Neural cell (in vitro differentiated cells): ENCODE results near the gene FAM193A. TPM values are rescaled to one million over a fixed set of nuclear protein-coding genes. Genes with fewer than 3 reads are reported as not detected.

Experiments used
- H2AFZ ChIP-seq: fragments of 200-600, 300-800 bp; sonication (generic), shearing (Covaris generic); 2 replicates; pipeline ENCODE4 v1.6.0; 2014; ENCODE audit warnings: low read depth, mild to moderate bottlenecking, antibody characterized with exemption, low read length, moderate library complexity
- H3F3A ChIP-seq: fragments of 200-600 bp; shearing (Covaris generic); 2 replicates; pipeline ENCODE4 v1.6.1; 2016; ENCODE audit warnings: mild to moderate bottlenecking, moderate library complexity, mixed read lengths, antibody characterized with exemption, low read length; ENCODE audit not compliant: insufficient read depth, poor library complexity, severe bottlenecking
- H3K27ac ChIP-seq: fragments of 200-600, 300-800 bp; sonication (generic), shearing (Covaris generic); 2 replicates; pipeline ENCODE4 v1.5.1; 2014; ENCODE audit warnings: mild to moderate bottlenecking, low read length, moderate library complexity
- H3K27me3 ChIP-seq: fragments of 300-800, 200-600 bp; sonication (generic), shearing (Covaris generic); 2 replicates; pipeline ENCODE4 v1.6.0; 2014; ENCODE audit warnings: mild to moderate bottlenecking, low read depth, low read length, moderate library complexity; ENCODE audit not compliant: insufficient read depth
- H3K36me3 ChIP-seq: fragments of 300-800, 200-600 bp; sonication (generic), shearing (Covaris generic); 2 replicates; pipeline ENCODE4 v1.5.1; 2014; ENCODE audit warnings: mild to moderate bottlenecking, antibody characterized with exemption, low read length, moderate library complexity; ENCODE audit not compliant: insufficient read depth
- H3K4me2 ChIP-seq: fragments of 300-800, 200-600 bp; sonication (generic), shearing (Covaris generic); 2 replicates; pipeline ENCODE4 v1.6.0; 2014; ENCODE audit warnings: mild to moderate bottlenecking, low read length
- H3K4me3 ChIP-seq: fragments of 300-800, 200-600 bp; sonication (generic), shearing (Covaris generic); 2 replicates; pipeline ENCODE4 v1.5.1; 2014; ENCODE audit warnings: mild to moderate bottlenecking, low read length, moderate library complexity
- H3K79me2 ChIP-seq: fragments of 200-600 bp; shearing (Covaris generic); replicated peaks from 2 replicates; pipeline ENCODE4 v1.6.0; 2014; ENCODE audit warnings: mild to moderate bottlenecking, low read length, moderate library complexity; ENCODE audit not compliant: insufficient read depth
- H3K9ac ChIP-seq: fragments of 300-800, 200-600 bp; sonication (generic), shearing (Covaris generic); 2 replicates; pipeline ENCODE4 v1.6.1; 2016; ENCODE audit warnings: mild to moderate bottlenecking, low read length, mixed read lengths
- H3K9me2 ChIP-seq: fragments of 200-600 bp; shearing (Covaris generic); 2 replicates; pipeline ENCODE4 v1.6.1; 2016; ENCODE audit warnings: mild to moderate bottlenecking, low read length, mixed read lengths; ENCODE audit not compliant: insufficient read depth
- H3K9me3 ChIP-seq: fragments of 200-600, 300-800 bp; sonication (generic), shearing (Covaris generic); 2 replicates; pipeline ENCODE4 v1.6.1; 2016; ENCODE audit warnings: mild to moderate bottlenecking, mixed run types, low read length, moderate library complexity, mixed read lengths
- H4K20me1 ChIP-seq: fragments of 200-600 bp; shearing (Covaris generic); 2 replicates; pipeline ENCODE4 v1.6.1; 2016; ENCODE audit warnings: mild to moderate bottlenecking, mixed run types; ENCODE audit not compliant: insufficient read depth
- CTCF ChIP-seq: fragments of 450-650 bp; IDR thresholded peaks from 2 replicates; pipeline ENCODE4 v1.5.1; 2014; ENCODE audit warnings: antibody characterized with exemption, mild to moderate bottlenecking, moderate library complexity; ENCODE audit not compliant: poor library complexity, severe bottlenecking
- EP300 ChIP-seq: fragments of 450-650 bp; conservative IDR thresholded peaks from 2 replicates; pipeline ENCODE4 v1.6.1; 2014; ENCODE audit warnings: antibody characterized with exemption, mild to moderate bottlenecking, moderate library complexity; ENCODE audit not compliant: poor library complexity, severe bottlenecking
- EZH2 ChIP-seq: fragments of 200-600, 300-800 bp; shearing (Covaris generic), sonication (generic); IDR thresholded peaks from 2 replicates; pipeline ENCODE4 v1.6.1; 2014; ENCODE audit warnings: antibody characterized with exemption, low read length, borderline replicate concordance, mild to moderate bottlenecking; ENCODE audit not compliant: insufficient read depth, poor library complexity, severe bottlenecking
- MXI1 ChIP-seq: fragments of 450-650 bp; conservative IDR thresholded peaks from 2 replicates; pipeline ENCODE4 v1.6.1; 2014; ENCODE audit warnings: antibody characterized with exemption, mild to moderate bottlenecking; ENCODE audit not compliant: poor library complexity, severe bottlenecking
- POLR2AphosphoS5 ChIP-seq: IDR thresholded peaks from 2 replicates; pipeline ENCODE4 v1.6.1; 2012
- RAD21 ChIP-seq: fragments of 450-650 bp; conservative IDR thresholded peaks from 2 replicates; pipeline ENCODE4 v1.6.1; 2014; ENCODE audit warnings: antibody characterized with exemption, mild to moderate bottlenecking, moderate library complexity
- REST ChIP-seq: IDR thresholded peaks from 2 replicates; pipeline ENCODE4 v1.6.1; 2012; ENCODE audit warnings: borderline replicate concordance
- SMC3 ChIP-seq: fragments of 450-650 bp; conservative IDR thresholded peaks from 2 replicates; pipeline ENCODE4 v1.6.1; 2014; ENCODE audit warnings: antibody characterized with exemption, mild to moderate bottlenecking, moderate library complexity; ENCODE audit not compliant: poor library complexity
- TAF1 ChIP-seq: IDR thresholded peaks from 2 replicates; pipeline ENCODE4 v1.6.1; 2012; ENCODE audit warnings: low read depth
- polyA plus RNA-seq: library from polyadenylated mRNA; depleted of rRNA; stranded (reverse); fragments of >200 nt; gene quantifications from 2 replicates; pipeline ENCODE4 v1.2.3, GENCODE V29; 2014

Gene FAM193A
- polyA plus RNA-seq, 1 donor from 2014 or later: 11.6 TPM

- H3K4me2 ChIP-seq: no peak overlapping the region
- H3K27ac ChIP-seq: no peak overlapping the region
- peaks cover 3% of the 10 kb centered on the region for H4K20me1 ChIP-seq
- H2AFZ ChIP-seq: no peak overlapping the region
- H3K4me3 ChIP-seq: no peak overlapping the region
- H3K36me3 ChIP-seq: peaks cover 6% of the 10 kb centered on the region
- H3K9ac ChIP-seq: no peak overlapping the region
- TF ChIP-seq SMC3 (no peak), EZH2 (no peak), CTCF (no peak), REST (no peak), MXI1 (no peak), RAD21 (no peak), TAF1 (no peak), EP300 (no peak), POLR2AphosphoS5 (no peak)
- no peaks in the 10 kb centered on the region for H3K9me2 ChIP-seq
- H3K27me3 ChIP-seq: no peaks in the 10 kb centered on the region
- H3F3A ChIP-seq: no peaks in the 10 kb centered on the region
- no peaks in the 10 kb centered on the region for H3K9me3 ChIP-seq
- peaks cover 76% of the 10 kb centered on the region for H3K79me2 ChIP-seq
These were observed 56.1 kb downstream of the FAM193A start for GRCh38 chr4:2592572-2592971.

- Histone ChIP-seq H3K9ac (no peak overlapping the region), H3K9me2 (no peaks in the 10 kb centered on the region), H3K9me3 (no peaks in the 10 kb centered on the region), H3K4me2 (no peak overlapping the region), H3K27ac (no peak overlapping the region), H3K4me3 (no peak overlapping the region), H4K20me1 (no peaks in the 10 kb centered on the region), H3K27me3 (no peaks in the 10 kb centered on the region), H3K36me3 (peaks cover 6% of the 10 kb centered on the region), H3F3A (no peaks in the 10 kb centered on the region), H2AFZ (no peak overlapping the region), H3K79me2 (peaks cover 72% of the 10 kb centered on the region)
- TF ChIP-seq TAF1 (no peak), CTCF (no peak), POLR2AphosphoS5 (no peak), RAD21 (no peak), EP300 (no peak), SMC3 (no peak), MXI1 (no peak), REST (no peak), EZH2 (no peak)
These were observed 56.6 kb downstream of the FAM193A start for GRCh38 chr4:2593003-2593402.
